SK-N-SH treated with all-trans-retinoic acid at 6 μM for 48 hours (cell line): ENCODE data around the gene ADAMTS13.

Source experiments
- BACH2 ChIP-seq: fragments of 250-450 bp; sonication (Bioruptor Pico); IDR thresholded peaks from 2 replicates; pipeline ENCODE4 v1.9.0; 2021; ENCODE audit warnings: mild to moderate bottlenecking, borderline replicate concordance
- CREB5 ChIP-seq: fragments of 250-450 bp; sonication (Bioruptor Pico); IDR thresholded peaks from 2 replicates; pipeline ENCODE4 v1.5.1; 2020; ENCODE audit warnings: low read depth, mild to moderate bottlenecking, moderate library complexity
- GLIS3 ChIP-seq: fragments of 250-450 bp; sonication (Bioruptor Pico); IDR thresholded peaks from 2 replicates; pipeline ENCODE4 v1.5.0; 2020; ENCODE audit warnings: mild to moderate bottlenecking, moderate library complexity
- OSR1 ChIP-seq: fragments of 250-450 bp; sonication (Bioruptor Pico); IDR thresholded peaks from 2 replicates; pipeline ENCODE4 v1.8.0; 2022; ENCODE audit warnings: moderate library complexity, mild to moderate bottlenecking, inconsistent platforms
- PATZ1 ChIP-seq: fragments of 250-450 bp; sonication (Bioruptor Pico); IDR thresholded peaks from 2 replicates; pipeline ENCODE4 v1.8.0; 2020; ENCODE audit warnings: mild to moderate bottlenecking, moderate library complexity, borderline replicate concordance
- PPARA ChIP-seq: fragments of 250-450 bp; sonication (Bioruptor Pico); IDR thresholded peaks from 2 replicates; pipeline ENCODE4 v1.5.0; 2020; ENCODE audit warnings: mild to moderate bottlenecking, borderline replicate concordance
- TCF4 ChIP-seq: fragments of 250-450 bp; sonication (Bioruptor Pico); IDR thresholded peaks from 2 replicates; pipeline ENCODE4 v1.8.0; 2021; ENCODE audit warnings: mild to moderate bottlenecking, moderate library complexity, borderline replicate concordance
- TSHZ2 ChIP-seq: fragments of 250-450 bp; sonication (Bioruptor Pico); IDR thresholded peaks from 2 replicates; pipeline ENCODE4 v1.5.0; 2020; ENCODE audit warnings: mild to moderate bottlenecking, moderate library complexity
- ZFP3 ChIP-seq: fragments of 250-450 bp; sonication (Bioruptor Pico); IDR thresholded peaks from 2 replicates; pipeline ENCODE4 v1.5.0; 2020; ENCODE audit warnings: mild to moderate bottlenecking, moderate library complexity
- ZFP30 ChIP-seq: fragments of 450-650 bp; formaldehyde crosslinking; IDR thresholded peaks from 2 replicates; pipeline ENCODE4 v1.5.0; 2022; ENCODE audit warnings: mild to moderate bottlenecking, moderate library complexity
- ZNF565 ChIP-seq: fragments of 450-650 bp; formaldehyde crosslinking; conservative IDR thresholded peaks from 2 replicates; pipeline ENCODE4 v1.5.0; 2020; ENCODE audit warnings: low read depth, mild to moderate bottlenecking, moderate library complexity

GRCh38 chr9:133507246-133507965 is 85.2 kb downstream of the ADAMTS13 start:
- TF ChIP-seq PATZ1 = no peak
- no peak for TF ChIP-seq TSHZ2 (CRISPR knock-in tag)
- no peak for TF ChIP-seq ZFP30 (CRISPR knock-in tag)
- no peak for TF ChIP-seq BACH2 (CRISPR knock-in tag)
- no peak for TF ChIP-seq TCF4
- TF ChIP-seq PPARA (CRISPR knock-in tag) = no peak
- TF ChIP-seq GLIS3 (CRISPR knock-in tag) = no peak
- TF ChIP-seq OSR1 = no peak
- TF ChIP-seq ZNF565 (CRISPR knock-in tag) = no peak
- no peak for TF ChIP-seq ZFP3 (CRISPR knock-in tag)
- no peak for TF ChIP-seq CREB5 (CRISPR knock-in tag)
